HEK293 (cell line): ENCODE measurements around the gene CPEB4.

Source experiments
- CTCF ChIA-PET: fragments of 350-600 bp; formaldehyde crosslinking; extraction: SDS; loops from one replicate; lab custom pipeline; 2021; ENCODE audit warnings: antibody characterized with exemption; lab: Yijun Ruan, JAX
- POLR2A ChIA-PET: fragments of 300-600 bp; formaldehyde crosslinking; extraction: SDS; loops from one replicate; lab custom pipeline; 2020; ENCODE audit warnings: antibody characterized with exemption, inconsistent platforms; lab: Yijun Ruan, JAX
- H3K27ac ChIP-seq: fragments of 200-500 bp; sonication (Bioruptor generic); 2 replicates; pipeline ENCODE4 v1.5.1; 2014; ENCODE audit warnings: low read depth, low read length, control low read depth, inconsistent platforms; ENCODE audit errors: extremely low read depth
- H3K36me3 ChIP-seq, 2 experiments: fragments of 200-500 bp in 1 of 2; sonication (Bioruptor generic) in 1 of 2; 1 replicate in 1 of 2; 2 replicates in 1 of 2; pipeline ENCODE4 v1.5.1; 2014 to 2017; ENCODE audit warnings: inconsistent platforms in 2 of 2, low read length in 2 of 2; ENCODE audit not compliant: control insufficient read depth in 2 of 2, insufficient read depth in 1 of 2
- H3K4me1 ChIP-seq: fragments of 200-500 bp; sonication (Bioruptor generic); 2 replicates; pipeline ENCODE4 v1.5.1; 2014; ENCODE audit warnings: mild to moderate bottlenecking, low read length, inconsistent platforms; ENCODE audit not compliant: control insufficient read depth, insufficient read depth
- H3K4me3 ChIP-seq: 2 replicates; pipeline ENCODE4 v1.5.1; 2011; ENCODE audit warnings: low read depth, mild to moderate bottlenecking, control low read depth, low read length, moderate library complexity
- H3K9me3 ChIP-seq: fragments of 200-500 bp; sonication (Bioruptor generic); 2 replicates; pipeline ENCODE4 v1.5.1; 2014; ENCODE audit warnings: low read depth, low read length, inconsistent platforms; ENCODE audit not compliant: control insufficient read depth, insufficient read depth
- GLIS1 ChIP-seq: fragments of 450-650 bp; formaldehyde crosslinking; IDR thresholded peaks from 2 replicates; pipeline ENCODE4 v1.5.1; 2016; ENCODE audit warnings: missing biosample characterization, missing genetic modification characterization
- KLF1 ChIP-seq: fragments of 450-650 bp; formaldehyde crosslinking; IDR thresholded peaks from 2 replicates; pipeline ENCODE4 v1.5.1; 2016; ENCODE audit warnings: missing biosample characterization, missing genetic modification characterization
- KLF8 ChIP-seq: fragments of 450-650 bp; formaldehyde crosslinking; IDR thresholded peaks from 2 replicates; pipeline ENCODE4 v1.5.1; 2016; ENCODE audit warnings: missing biosample characterization, missing genetic modification characterization
- KLF9 ChIP-seq: fragments of 450-650 bp; formaldehyde crosslinking; IDR thresholded peaks from 2 replicates; pipeline ENCODE4 v1.5.1; 2016; ENCODE audit warnings: missing biosample characterization, missing genetic modification characterization, low read depth
- SP2 ChIP-seq: fragments of 450-650 bp; formaldehyde crosslinking; IDR thresholded peaks from 2 replicates; pipeline ENCODE4 v1.5.1; 2016; ENCODE audit warnings: missing biosample characterization, missing genetic modification characterization
- TCF7L2 ChIP-seq: IDR thresholded peaks from 2 replicates; pipeline ENCODE4 v1.6.1; 2011; ENCODE audit warnings: low read depth, mild to moderate bottlenecking, inconsistent platforms, low read length, moderate library complexity, borderline replicate concordance
- ZBTB1 ChIP-seq: fragments of 450-650 bp; formaldehyde crosslinking; IDR thresholded peaks from 2 replicates; pipeline ENCODE4 v1.5.1; 2016; ENCODE audit warnings: missing biosample characterization, missing genetic modification characterization
- ZBTB48 ChIP-seq: fragments of 450-650 bp; formaldehyde crosslinking; IDR thresholded peaks from 2 replicates; pipeline ENCODE4 v1.5.1; 2016; ENCODE audit warnings: missing biosample characterization, missing genetic modification characterization
- ZEB2 ChIP-seq: fragments of 450-650 bp; formaldehyde crosslinking; IDR thresholded peaks from 2 replicates; pipeline ENCODE4 v1.5.1; 2016; ENCODE audit warnings: missing biosample characterization, missing genetic modification characterization
- ZIC2 ChIP-seq: fragments of 450-650 bp; formaldehyde crosslinking; IDR thresholded peaks from 2 replicates; pipeline ENCODE4 v1.5.1; 2016; ENCODE audit warnings: missing biosample characterization, missing genetic modification characterization
- ZNF184 ChIP-seq: fragments of 450-650 bp; IDR thresholded peaks from 2 replicates; pipeline ENCODE4 v1.5.1; 2018; ENCODE audit warnings: missing biosample characterization, mild to moderate bottlenecking, missing genetic modification characterization
- ZNF48 ChIP-seq: fragments of 450-650 bp; formaldehyde crosslinking; IDR thresholded peaks from 2 replicates; pipeline ENCODE4 v1.5.1; 2016; ENCODE audit warnings: missing biosample characterization, missing genetic modification characterization
- ZNF555 ChIP-seq: fragments of 450-650 bp; formaldehyde crosslinking; conservative IDR thresholded peaks from 2 replicates; pipeline ENCODE4 v1.5.1; 2017; ENCODE audit warnings: missing biosample characterization, mild to moderate bottlenecking, missing genetic modification characterization, inconsistent platforms
- ZNF626 ChIP-seq: fragments of 450-650 bp; sonication (Bioruptor Pico); formaldehyde crosslinking; IDR thresholded peaks from 2 replicates; pipeline ENCODE4 v1.5.1; 2018; ENCODE audit warnings: missing biosample characterization, missing genetic modification characterization, inconsistent platforms
- ZNF664 ChIP-seq: fragments of 450-650 bp; formaldehyde crosslinking; IDR thresholded peaks from 2 replicates; pipeline ENCODE4 v1.5.1; 2016; ENCODE audit warnings: missing biosample characterization, missing genetic modification characterization
- ZNF791 ChIP-seq: fragments of 450-650 bp; formaldehyde crosslinking; IDR thresholded peaks from 2 replicates; pipeline ENCODE4 v1.5.1; 2016; ENCODE audit warnings: missing biosample characterization, missing genetic modification characterization
- ZNF843 ChIP-seq: fragments of 450-650 bp; formaldehyde crosslinking; IDR thresholded peaks from 2 replicates; pipeline ENCODE4 v1.5.1; 2016; ENCODE audit warnings: missing biosample characterization, missing genetic modification characterization
- TF ChIP-seq, protein P1 (sequence below): fragments of 450-650 bp; IDR thresholded peaks from 2 replicates; pipeline ENCODE4 v1.5.1; 2018; ENCODE audit warnings: missing biosample characterization, mild to moderate bottlenecking, missing genetic modification characterization
- TF ChIP-seq, protein P2 (sequence below): IDR thresholded peaks from 2 replicates; pipeline ENCODE4 v1.6.1; 2011; ENCODE audit warnings: mild to moderate bottlenecking, low read depth, low read length, borderline replicate concordance
- TF ChIP-seq, protein P3 (sequence below): fragments of 450-650 bp; formaldehyde crosslinking; IDR thresholded peaks from 2 replicates; pipeline ENCODE4 v1.5.1; 2016; ENCODE audit warnings: missing biosample characterization, missing genetic modification characterization
- TF ChIP-seq, protein P4 (sequence below): fragments of 450-650 bp; formaldehyde crosslinking; IDR thresholded peaks from 2 replicates; pipeline ENCODE4 v1.5.1; 2016; ENCODE audit warnings: missing biosample characterization, missing genetic modification characterization
- TF ChIP-seq, protein P5 (sequence below): fragments of 450-650 bp; formaldehyde crosslinking; IDR thresholded peaks from 2 replicates; pipeline ENCODE4 v1.5.1; 2016; ENCODE audit warnings: missing biosample characterization, missing genetic modification characterization
- TF ChIP-seq, protein P6 (sequence below): fragments of 450-650 bp; formaldehyde crosslinking; optimal IDR thresholded peaks from 2 replicates; pipeline ENCODE3; 2016; ENCODE audit warnings: missing biosample characterization, mild to moderate bottlenecking, missing genetic modification characterization

The CPEB4 gene

DNA sequence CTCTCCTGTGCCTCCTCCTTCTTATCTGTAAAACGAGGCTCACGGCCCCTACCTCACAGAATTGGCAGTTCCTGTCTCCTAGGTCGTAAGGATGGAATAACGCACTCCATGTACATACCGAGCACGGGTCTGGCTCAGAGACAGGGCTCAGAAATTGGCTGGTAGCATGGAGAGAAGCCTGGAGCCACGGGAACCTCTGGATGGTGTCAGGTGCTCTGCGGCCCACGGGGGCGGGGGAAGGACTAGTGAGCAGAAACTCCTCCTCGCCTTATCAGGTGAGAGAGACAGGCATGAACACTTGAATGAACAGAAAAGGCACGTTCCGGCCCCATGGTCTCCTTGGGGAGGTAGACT, 85.4 kb downstream of the CPEB4 start (continued):
- TF ChIP-seq ZNF791 = no peak
- TF ChIP-seq ZBTB48 (tag by site-specific recombination) = no peak
- no peak for TF ChIP-seq SP2 (tag by site-specific recombination)
- TF ChIP-seq, all 188 proteins: peak for 9

DNA sequence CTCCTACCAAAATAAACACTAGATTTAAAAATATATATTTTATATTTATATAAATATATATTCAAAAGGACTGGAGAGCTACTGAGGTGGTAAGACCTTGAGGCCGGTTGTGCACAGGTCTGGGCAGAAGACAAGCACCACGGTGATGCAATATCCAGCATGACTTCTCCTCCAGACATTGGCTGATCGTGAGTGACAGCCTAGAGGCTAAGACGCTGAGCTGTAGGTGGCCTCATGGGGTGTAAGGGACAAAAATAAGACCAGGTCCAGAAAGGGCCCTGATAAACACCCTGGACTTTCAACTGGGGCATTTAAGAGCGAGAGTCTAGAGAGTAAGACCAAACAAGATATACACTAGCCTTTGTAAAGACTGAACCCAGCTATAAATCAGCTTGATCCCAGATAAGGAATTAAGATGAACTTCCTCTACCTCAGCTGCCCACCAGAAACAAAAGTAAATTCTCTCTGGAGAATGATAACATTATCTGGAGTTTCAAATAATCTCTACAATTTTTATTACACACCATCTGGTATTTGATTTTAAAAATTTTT, 86.6 kb downstream of the CPEB4 start:
- no peaks in the 10 kb centered on the region for H3K36me3 ChIP-seq

DNA sequence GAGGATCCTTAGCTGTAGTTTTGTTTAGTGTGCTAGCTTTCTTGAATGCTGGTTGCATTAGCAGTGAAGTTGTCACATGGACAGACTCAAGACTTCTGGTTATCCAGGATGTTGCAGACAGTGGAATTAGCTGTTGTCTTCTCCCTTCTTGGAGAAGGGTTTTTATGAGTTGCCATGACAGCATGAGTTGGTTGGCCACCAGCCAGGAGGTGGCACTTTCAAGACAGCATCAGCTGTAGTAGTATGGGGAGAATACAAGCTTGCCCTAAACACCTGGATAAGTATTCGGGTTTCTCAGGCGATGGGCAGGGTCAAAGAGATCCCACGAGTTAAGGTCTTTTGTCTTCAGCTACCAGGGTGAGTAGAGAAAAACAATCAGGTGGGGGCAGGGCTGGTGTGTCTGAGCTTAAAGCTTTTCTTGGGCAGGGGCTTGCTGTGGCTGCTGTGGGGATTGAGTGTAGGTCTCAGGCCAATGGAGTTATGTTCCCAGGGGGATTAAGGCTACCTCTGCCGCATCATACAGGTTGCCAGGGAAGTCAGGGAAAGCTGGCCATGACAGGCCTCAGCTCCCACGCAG, 93.1 kb downstream of the CPEB4 start:
- H3K36me3 ChIP-seq = no peaks in the 10 kb centered on the region
- H3K27ac ChIP-seq = no peak overlapping the region
- H3K4me1 ChIP-seq = no peaks in the 10 kb centered on the region
- H3K4me3 ChIP-seq = no peak overlapping the region
- H3K9me3 ChIP-seq = no peaks in the 10 kb centered on the region
- ChIA-PET POLR2A (interaction anchor here (0.6 kb wide), 1 partner anchor 662 kb away, joined by 3 read pairs; no protein-coding TSS in a partner anchor), CTCF (interaction anchor here (0.6 to 1.6 kb wide), 5 partner anchors 8 to 1167 kb away, joined by 3 to 6 read pairs (median 3); no protein-coding TSS in a partner anchor)
- no peak for TF ChIP-seq TCF7L2
- TF ChIP-seq, protein P1, sequence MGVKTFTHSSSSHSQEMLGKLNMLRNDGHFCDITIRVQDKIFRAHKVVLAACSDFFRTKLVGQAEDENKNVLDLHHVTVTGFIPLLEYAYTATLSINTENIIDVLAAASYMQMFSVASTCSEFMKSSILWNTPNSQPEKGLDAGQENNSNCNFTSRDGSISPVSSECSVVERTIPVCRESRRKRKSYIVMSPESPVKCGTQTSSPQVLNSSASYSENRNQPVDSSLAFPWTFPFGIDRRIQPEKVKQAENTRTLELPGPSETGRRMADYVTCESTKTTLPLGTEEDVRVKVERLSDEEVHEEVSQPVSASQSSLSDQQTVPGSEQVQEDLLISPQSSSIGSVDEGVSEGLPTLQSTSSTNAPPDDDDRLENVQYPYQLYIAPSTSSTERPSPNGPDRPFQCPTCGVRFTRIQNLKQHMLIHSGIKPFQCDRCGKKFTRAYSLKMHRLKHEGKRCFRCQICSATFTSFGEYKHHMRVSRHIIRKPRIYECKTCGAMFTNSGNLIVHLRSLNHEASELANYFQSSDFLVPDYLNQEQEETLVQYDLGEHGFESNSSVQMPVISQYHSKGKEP (tag by site-specific recombination) = no peak
- no peak for TF ChIP-seq ZNF843
- TF ChIP-seq ZNF184 (tag by site-specific recombination) = no peak
- no peak for TF ChIP-seq ZNF664 (tag by site-specific recombination)
- TF ChIP-seq, protein P2, sequence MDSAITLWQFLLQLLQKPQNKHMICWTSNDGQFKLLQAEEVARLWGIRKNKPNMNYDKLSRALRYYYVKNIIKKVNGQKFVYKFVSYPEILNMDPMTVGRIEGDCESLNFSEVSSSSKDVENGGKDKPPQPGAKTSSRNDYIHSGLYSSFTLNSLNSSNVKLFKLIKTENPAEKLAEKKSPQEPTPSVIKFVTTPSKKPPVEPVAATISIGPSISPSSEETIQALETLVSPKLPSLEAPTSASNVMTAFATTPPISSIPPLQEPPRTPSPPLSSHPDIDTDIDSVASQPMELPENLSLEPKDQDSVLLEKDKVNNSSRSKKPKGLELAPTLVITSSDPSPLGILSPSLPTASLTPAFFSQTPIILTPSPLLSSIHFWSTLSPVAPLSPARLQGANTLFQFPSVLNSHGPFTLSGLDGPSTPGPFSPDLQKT = no peak
- TF ChIP-seq, protein P3, sequence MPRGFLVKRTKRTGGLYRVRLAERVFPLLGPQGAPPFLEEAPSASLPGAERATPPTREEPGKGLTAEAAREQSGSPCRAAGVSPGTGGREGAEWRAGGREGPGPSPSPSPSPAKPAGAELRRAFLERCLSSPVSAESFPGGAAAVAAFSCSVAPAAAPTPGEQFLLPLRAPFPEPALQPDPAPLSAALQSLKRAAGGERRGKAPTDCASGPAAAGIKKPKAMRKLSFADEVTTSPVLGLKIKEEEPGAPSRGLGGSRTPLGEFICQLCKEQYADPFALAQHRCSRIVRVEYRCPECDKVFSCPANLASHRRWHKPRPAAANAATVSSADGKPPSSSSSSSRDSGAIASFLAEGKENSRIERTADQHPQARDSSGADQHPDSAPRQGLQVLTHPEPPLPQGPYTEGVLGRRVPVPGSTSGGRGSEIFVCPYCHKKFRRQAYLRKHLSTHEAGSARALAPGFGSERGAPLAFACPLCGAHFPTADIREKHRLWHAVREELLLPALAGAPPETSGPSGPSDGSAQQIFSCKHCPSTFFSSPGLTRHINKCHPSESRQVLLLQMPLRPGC = no peak
- no peak for TF ChIP-seq KLF9 (tag by site-specific recombination)
- TF ChIP-seq ZIC2 (tag by site-specific recombination) = no peak
- no peak for TF ChIP-seq ZNF626 (tag by site-specific recombination)
- no peak for TF ChIP-seq GLIS1 (tag by site-specific recombination)
- no peak for TF ChIP-seq ZNF48 (tag by site-specific recombination)
- TF ChIP-seq, protein P4, sequence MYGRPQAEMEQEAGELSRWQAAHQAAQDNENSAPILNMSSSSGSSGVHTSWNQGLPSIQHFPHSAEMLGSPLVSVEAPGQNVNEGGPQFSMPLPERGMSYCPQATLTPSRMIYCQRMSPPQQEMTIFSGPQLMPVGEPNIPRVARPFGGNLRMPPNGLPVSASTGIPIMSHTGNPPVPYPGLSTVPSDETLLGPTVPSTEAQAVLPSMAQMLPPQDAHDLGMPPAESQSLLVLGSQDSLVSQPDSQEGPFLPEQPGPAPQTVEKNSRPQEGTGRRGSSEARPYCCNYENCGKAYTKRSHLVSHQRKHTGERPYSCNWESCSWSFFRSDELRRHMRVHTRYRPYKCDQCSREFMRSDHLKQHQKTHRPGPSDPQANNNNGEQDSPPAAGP (tag by site-specific recombination) = no peak
- TF ChIP-seq, protein P5, sequence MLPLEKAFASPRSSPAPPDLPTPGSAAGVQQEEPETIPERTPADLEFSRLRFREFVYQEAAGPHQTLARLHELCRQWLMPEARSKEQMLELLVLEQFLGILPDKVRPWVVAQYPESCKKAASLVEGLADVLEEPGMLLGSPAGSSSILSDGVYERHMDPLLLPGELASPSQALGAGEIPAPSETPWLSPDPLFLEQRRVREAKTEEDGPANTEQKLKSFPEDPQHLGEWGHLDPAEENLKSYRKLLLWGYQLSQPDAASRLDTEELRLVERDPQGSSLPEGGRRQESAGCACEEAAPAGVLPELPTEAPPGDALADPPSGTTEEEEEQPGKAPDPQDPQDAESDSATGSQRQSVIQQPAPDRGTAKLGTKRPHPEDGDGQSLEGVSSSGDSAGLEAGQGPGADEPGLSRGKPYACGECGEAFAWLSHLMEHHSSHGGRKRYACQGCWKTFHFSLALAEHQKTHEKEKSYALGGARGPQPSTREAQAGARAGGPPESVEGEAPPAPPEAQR (tag by site-specific recombination) = no peak

More for the DNA sequence above, 86.6 kb downstream of the CPEB4 start:
- no peak for TF ChIP-seq KLF1 (tag by site-specific recombination)
- no peak for TF ChIP-seq GLIS1 (tag by site-specific recombination)
- no peak for TF ChIP-seq ZNF555
- TF ChIP-seq, protein P6, sequence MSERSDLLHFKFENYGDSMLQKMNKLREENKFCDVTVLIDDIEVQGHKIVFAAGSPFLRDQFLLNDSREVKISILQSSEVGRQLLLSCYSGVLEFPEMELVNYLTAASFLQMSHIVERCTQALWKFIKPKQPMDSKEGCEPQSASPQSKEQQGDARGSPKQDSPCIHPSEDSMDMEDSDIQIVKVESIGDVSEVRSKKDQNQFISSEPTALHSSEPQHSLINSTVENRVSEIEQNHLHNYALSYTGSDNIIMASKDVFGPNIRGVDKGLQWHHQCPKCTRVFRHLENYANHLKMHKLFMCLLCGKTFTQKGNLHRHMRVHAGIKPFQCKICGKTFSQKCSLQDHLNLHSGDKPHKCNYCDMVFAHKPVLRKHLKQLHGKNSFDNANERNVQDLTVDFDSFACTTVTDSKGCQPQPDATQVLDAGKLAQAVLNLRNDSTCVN (tag by site-specific recombination) = no peak
- no peak for TF ChIP-seq KLF8
- TF ChIP-seq, protein P5 (tag by site-specific recombination) = no peak
- no peak for TF ChIP-seq ZBTB1 (tag by site-specific recombination)
- no peak for TF ChIP-seq ZEB2
- no peaks in the 10 kb centered on the region for H3K9me3 ChIP-seq
- H3K4me3 ChIP-seq = no peak overlapping the region
- CTCF ChIA-PET = interaction anchor here (0.6 to 5.2 kb wide), 7 partner anchors 10 to 356 kb away, joined by 3 to 94 read pairs (median 6); partner anchors contain the start of gene BOD1
- no peak overlapping the region for H3K27ac ChIP-seq
- H3K4me1 ChIP-seq = no peaks in the 10 kb centered on the region
- POLR2A ChIA-PET = interaction anchor here (1.0 kb wide), 1 partner anchor 83 kb away, joined by 3 read pairs; no protein-coding TSS in a partner anchor
